MCF 10A (cell line): ENCODE results near the gene SPPL3. TPM values are rescaled to one million over a fixed set of nuclear protein-coding genes. Genes with fewer than 3 reads are reported as not detected.

Source experiments
- BruUV-seq: library from RNA; stranded (reverse); fragments of 400-500 nt; replicated peaks from 2 replicates; lab custom pipeline; 2021; lab: Mats Ljungman, UMichigan
- CTCF ChIA-PET: fragments of 300-600 bp; sonication (Branson Sonifier 250); formaldehyde crosslinking; extraction: SDS; loops from one replicate; lab custom pipeline; 2021; ENCODE audit warnings: antibody characterized with exemption, inconsistent platforms; lab: Yijun Ruan, JAX
- POLR2A ChIA-PET: fragments of 300-600, 350-650 bp; sonication (Branson Sonifier 250); formaldehyde crosslinking; extraction: SDS; loops from one replicate; lab custom pipeline; 2020; ENCODE audit warnings: antibody characterized with exemption, inconsistent platforms; lab: Yijun Ruan, JAX
- DNase-seq: peaks from one replicate; pipeline ENCODE4 v3.0.0-alpha.2; 2018; ENCODE audit not compliant: unreplicated experiment
- H3K27ac Mint-ChIP-seq: one replicate; pipeline ENCODE4 v1.8.0; 2022; ENCODE audit warnings: mild to moderate bottlenecking, low read depth, mixed read lengths; ENCODE audit not compliant: unreplicated experiment
- H3K27me3 Mint-ChIP-seq: one replicate; pipeline ENCODE4 v1.8.0; 2022; ENCODE audit warnings: mixed read lengths; ENCODE audit not compliant: insufficient read depth, unreplicated experiment
- H3K36me3 Mint-ChIP-seq: one replicate; pipeline ENCODE4 v1.8.0; 2022; ENCODE audit warnings: mild to moderate bottlenecking, moderate library complexity, mixed read lengths; ENCODE audit not compliant: insufficient read depth, unreplicated experiment
- H3K4me1 Mint-ChIP-seq: one replicate; pipeline ENCODE4 v1.8.0; 2022; ENCODE audit warnings: mixed read lengths; ENCODE audit not compliant: insufficient read depth, unreplicated experiment
- H3K4me3 Mint-ChIP-seq: one replicate; pipeline ENCODE4 v1.8.0; 2022; ENCODE audit warnings: mild to moderate bottlenecking, moderate library complexity, mixed read lengths; ENCODE audit not compliant: unreplicated experiment
- H3K9me3 Mint-ChIP-seq: one replicate; pipeline ENCODE4 v1.8.0; 2022; ENCODE audit warnings: mixed read lengths; ENCODE audit not compliant: unreplicated experiment
- CTCF ChIP-seq: fragments of 200-600 bp; IDR thresholded peaks from one replicate; pipeline ENCODE4 v1.8.0; 2022; ENCODE audit warnings: antibody characterized with exemption, mild to moderate bottlenecking; ENCODE audit not compliant: unreplicated experiment
- intact Hi-C: fragments of 100-400 bp; cut with micrococcal nuclease; formaldehyde crosslinking; loops from 2 replicates; pipeline ENCODE4 v1.14.1; 2022
- total RNA-seq: library from RNA; stranded (reverse); gene quantifications from 2 replicates; pipeline ENCODE4 v1.2.3, GENCODE V29; 2022

The SPPL3 gene
- total RNA-seq, 1 experiment from 2014 or later: 32.6 TPM

GRCh38 chr12:120791669-120792176 lies 112.4 kb downstream of the SPPL3 start:
- TF ChIP-seq CTCF: no peak
- Mint-ChIP-seq H3K9me3 (peaks cover 15% of the 10 kb centered on the region), H3K27ac (no peak overlapping the region), H3K36me3 (peaks cover 22% of the 10 kb centered on the region), H3K4me1 (no peaks in the 10 kb centered on the region), H3K4me3 (no peak overlapping the region), H3K27me3 (no peaks in the 10 kb centered on the region)
- CTCF ChIA-PET: interaction anchor here (0.7 kb wide), 1 partner anchor 180 kb away, joined by 3 read pairs; no protein-coding TSS in a partner anchor
- POLR2A ChIA-PET: no interaction called here
- no peak for DNase-seq
- BruUV-seq: no TSS peak
- intact Hi-C loops: no loop called here

GRCh38 chr12:120790114-120790513 lies 114.0 kb downstream of the SPPL3 start:
- no peaks in the 10 kb centered on the region for H3K27me3 Mint-ChIP-seq
- no peaks in the 10 kb centered on the region for H3K4me1 Mint-ChIP-seq
- ChIA-PET CTCF (interaction anchor here (0.6 kb wide), 1 partner anchor 10 kb away, joined by 4 read pairs; no protein-coding TSS in a partner anchor), POLR2A (no interaction called here)
- DNase-seq: no peak
- H3K4me3 Mint-ChIP-seq: no peak overlapping the region
- peaks cover 21% of the 10 kb centered on the region for H3K36me3 Mint-ChIP-seq
- BruUV-seq: no TSS peak
- intact Hi-C loops: no loop called here
- H3K27ac Mint-ChIP-seq: no peak overlapping the region
- no peak for TF ChIP-seq CTCF
- peaks cover 6% of the 10 kb centered on the region for H3K9me3 Mint-ChIP-seq

GRCh38 chr12:120787889-120788288 lies 116.3 kb downstream of the SPPL3 start:
- H3K4me3 Mint-ChIP-seq: no peak overlapping the region
- intact Hi-C loops: no loop called here
- DNase-seq: no peak
- H3K27me3 Mint-ChIP-seq: no peaks in the 10 kb centered on the region
- POLR2A ChIA-PET: interaction anchor here (0.6 to 1.0 kb wide), 2 partner anchors 12 to 81 kb away, joined by 3 read pairs; no protein-coding TSS in a partner anchor
- no TSS peak for BruUV-seq
- H3K4me1 Mint-ChIP-seq: no peaks in the 10 kb centered on the region
- no peaks in the 10 kb centered on the region for H3K9me3 Mint-ChIP-seq
- peaks cover 39% of the 10 kb centered on the region for H3K36me3 Mint-ChIP-seq
- no peak for TF ChIP-seq CTCF
- no peak overlapping the region for H3K27ac Mint-ChIP-seq
- CTCF ChIA-PET: interaction anchor here (0.6 to 1.6 kb wide), 3 partner anchors 29 to 139 kb away, joined by 3 to 4 read pairs (median 3); no protein-coding TSS in a partner anchor

GRCh38 chr12:120784804-120785203 lies 119.4 kb downstream of the SPPL3 start:
- Mint-ChIP-seq H3K36me3 (peaks cover 58% of the 10 kb centered on the region), H3K4me3 (no peak overlapping the region), H3K27ac (no peak overlapping the region), H3K9me3 (no peaks in the 10 kb centered on the region), H3K27me3 (no peaks in the 10 kb centered on the region), H3K4me1 (no peaks in the 10 kb centered on the region)
- intact Hi-C loops: no loop called here
- no TSS peak for BruUV-seq
- no peak for DNase-seq
- no peak for TF ChIP-seq CTCF
- CTCF ChIA-PET: interaction anchor here (0.6 kb wide), 1 partner anchor 15 kb away, joined by 3 read pairs; no protein-coding TSS in a partner anchor
- POLR2A ChIA-PET: no interaction called here
